ENCODE results near the gene PADI3. TPM values are rescaled to one million over a fixed set of nuclear protein-coding genes. Genes with fewer than 3 reads are reported as not detected.

The PADI3 gene, protein sequence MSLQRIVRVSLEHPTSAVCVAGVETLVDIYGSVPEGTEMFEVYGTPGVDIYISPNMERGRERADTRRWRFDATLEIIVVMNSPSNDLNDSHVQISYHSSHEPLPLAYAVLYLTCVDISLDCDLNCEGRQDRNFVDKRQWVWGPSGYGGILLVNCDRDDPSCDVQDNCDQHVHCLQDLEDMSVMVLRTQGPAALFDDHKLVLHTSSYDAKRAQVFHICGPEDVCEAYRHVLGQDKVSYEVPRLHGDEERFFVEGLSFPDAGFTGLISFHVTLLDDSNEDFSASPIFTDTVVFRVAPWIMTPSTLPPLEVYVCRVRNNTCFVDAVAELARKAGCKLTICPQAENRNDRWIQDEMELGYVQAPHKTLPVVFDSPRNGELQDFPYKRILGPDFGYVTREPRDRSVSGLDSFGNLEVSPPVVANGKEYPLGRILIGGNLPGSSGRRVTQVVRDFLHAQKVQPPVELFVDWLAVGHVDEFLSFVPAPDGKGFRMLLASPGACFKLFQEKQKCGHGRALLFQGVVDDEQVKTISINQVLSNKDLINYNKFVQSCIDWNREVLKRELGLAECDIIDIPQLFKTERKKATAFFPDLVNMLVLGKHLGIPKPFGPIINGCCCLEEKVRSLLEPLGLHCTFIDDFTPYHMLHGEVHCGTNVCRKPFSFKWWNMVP
- not detected in 2 replicates for total RNA-seq

DNA sequence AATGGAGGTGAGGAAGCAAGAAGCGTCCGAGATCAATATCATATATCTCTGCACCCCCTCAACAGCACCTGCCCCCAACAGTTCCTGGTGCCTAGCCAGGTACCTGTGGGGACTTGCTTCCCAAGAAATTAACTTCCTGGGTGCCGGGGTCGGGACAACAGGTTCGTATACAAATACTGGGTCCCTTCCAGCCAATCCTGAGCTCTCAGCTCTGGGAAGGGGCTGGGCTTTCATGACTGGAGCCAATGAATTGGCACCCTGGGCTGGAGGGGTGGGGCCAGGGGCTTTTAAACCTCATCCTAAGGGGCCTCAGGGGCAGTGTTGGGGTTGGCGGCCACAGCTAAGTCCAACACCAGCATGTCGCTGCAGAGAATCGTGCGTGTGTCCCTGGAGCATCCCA lies at the start of gene PADI3:
PADI3 (plus strand) TSS at position 318 of the 400 bp plus-strand sequence; CDS start at position 358, 40 bp downstream.

GRCh38 chr1:17204546-17205440 lies 44.1 kb upstream of the PADI3 start, which contains the start of gene PADI1:
Gene PADI1, plus strand, starts transcription at chr1:17205128. Its CDS starts 90 bp downstream, at chr1:17205218.

GRCh38 chr1:17307946-17308345 lies 59.0 kb downstream of the PADI3 start, which contains the start of gene PADI4:
Gene PADI4, plus strand, starts transcription at chr1:17308197. Its CDS starts 26 bp downstream, at chr1:17308223.

Other genes starting within 250 kb of the PADI3 start
- 16.9 and 52.5 TPM in 2 replicates for gene ATP13A2, start 237.2 kb upstream of the PADI3 start, total RNA-seq
- 106 and 146 TPM in 2 replicates for gene SDHB, start 195.1 kb upstream of the PADI3 start, total RNA-seq
- gene PADI2, start 129.6 kb upstream of the PADI3 start, total RNA-seq = 0.19 and 0.56 TPM in 2 replicates
- under 0.01 and 0.28 TPM in 2 replicates for gene PADI1, start 44.0 kb upstream of the PADI3 start, total RNA-seq
- gene PADI4, start 59.1 kb downstream of the PADI3 start, total RNA-seq = not detected in 2 replicates
- gene PADI6, start 123.1 kb downstream of the PADI3 start, total RNA-seq = not detected in 2 replicates
- 39.2 and 95.9 TPM in 2 replicates for gene RCC2, start 190.6 kb downstream of the PADI3 start, total RNA-seq

Data from regular cardiac myocyte (primary cell).